Measurements from ENCODE around the gene SLC12A2. TPM values are rescaled to one million over a fixed set of nuclear protein-coding genes. Genes with fewer than 3 reads are reported as not detected.
A peak's percentile ranks its signal among the peaks of the same experiment; 100 is the strongest.

Gene SLC12A2
- total RNA-seq, 4 donors from 2014 or later = 139 to 255 (median 172) TPM

- Histone ChIP-seq H3K27me3 (no peaks in the 10 kb centered on the region), H3K4me3 (no peak overlapping the region), H3K36me3 (peaks cover 0 to 57% (median 0%) of the 10 kb centered on the region in 3 donors), H3K27ac (no peak overlapping the region), H3K9me3 (no peaks in the 10 kb centered on the region), H3K4me1 (no peaks in the 10 kb centered on the region)
- DNase-seq = no peak
- TF ChIP-seq CTCF (IDR thresholded peaks at IDR 0.05) (peak in 3 of 6 experiments; percentile 21 to 24 (median 23)), POLR2A (IDR thresholded peaks at IDR 0.05) (no peak)
These were observed 73.0 kb downstream of the SLC12A2 start for GRCh38 chr5:128156521-128156920.

- Histone ChIP-seq H3K4me1 (no peaks in the 10 kb centered on the region), H3K27ac (no peak overlapping the region), H3K36me3 (peaks cover 0 to 55% (median 0%) of the 10 kb centered on the region in 3 donors), H3K27me3 (no peaks in the 10 kb centered on the region), H3K4me3 (no peak overlapping the region), H3K9me3 (no peaks in the 10 kb centered on the region)
- TF ChIP-seq POLR2A (IDR thresholded peaks at IDR 0.05) (no peak), CTCF (IDR thresholded peaks at IDR 0.05) (no peak)
- DNase-seq = no peak
These were observed 74.8 kb downstream of the SLC12A2 start for GRCh38 chr5:128158342-128158741.

GRCh38 chr5:128163991-128164390, 80.4 kb downstream of the SLC12A2 start:
- Histone ChIP-seq H3K9me3 (no peaks in the 10 kb centered on the region), H3K27me3 (no peaks in the 10 kb centered on the region), H3K4me1 (no peaks in the 10 kb centered on the region), H3K36me3 (peaks cover 0 to 33% (median 0%) of the 10 kb centered on the region in 3 donors), H3K4me3 (no peak overlapping the region), H3K27ac (no peak overlapping the region)
- no peak for DNase-seq
- TF ChIP-seq POLR2A (IDR thresholded peaks at IDR 0.05) = no peak
- TF ChIP-seq CTCF (IDR thresholded peaks at IDR 0.05) = no peak

GRCh38 chr5:128169401-128170017, 85.9 kb downstream of the SLC12A2 start:
- Histone ChIP-seq H3K4me1 (no peaks in the 10 kb centered on the region), H3K27me3 (no peaks in the 10 kb centered on the region), H3K4me3 (no peak overlapping the region), H3K27ac (no peak overlapping the region), H3K9me3 (no peaks in the 10 kb centered on the region), H3K36me3 (peaks cover 0 to 6% (median 0%) of the 10 kb centered on the region in 3 donors)
- TF ChIP-seq CTCF (IDR thresholded peaks at IDR 0.05) = no peak
- TF ChIP-seq POLR2A (IDR thresholded peaks at IDR 0.05) = no peak
- no peak for DNase-seq

GRCh38 chr5:128172102-128172501, 88.5 kb downstream of the SLC12A2 start:
- Histone ChIP-seq H3K36me3 (peaks cover 0 to 10% (median 0%) of the 10 kb centered on the region in 3 donors), H3K4me3 (no peak overlapping the region), H3K9me3 (no peaks in the 10 kb centered on the region), H3K27ac (no peak overlapping the region), H3K4me1 (no peaks in the 10 kb centered on the region), H3K27me3 (no peaks in the 10 kb centered on the region)
- no peak for TF ChIP-seq POLR2A (IDR thresholded peaks at IDR 0.05)
- TF ChIP-seq CTCF (IDR thresholded peaks at IDR 0.05) = no peak
- no peak for DNase-seq
